ENCODE data around the gene CD248. TPM values are rescaled to one million over a fixed set of nuclear protein-coding genes. Genes with fewer than 3 reads are reported as not detected.
"Not testable (repeated sequence)": the region's sequence is repeated elsewhere in the genome, so short reads cannot be mapped to it uniquely, and the experiment has no call there.

Gene CD248
- total RNA-seq, 2 experiments from 2014 or later = 5.2 to 5.6 TPM

DNA sequence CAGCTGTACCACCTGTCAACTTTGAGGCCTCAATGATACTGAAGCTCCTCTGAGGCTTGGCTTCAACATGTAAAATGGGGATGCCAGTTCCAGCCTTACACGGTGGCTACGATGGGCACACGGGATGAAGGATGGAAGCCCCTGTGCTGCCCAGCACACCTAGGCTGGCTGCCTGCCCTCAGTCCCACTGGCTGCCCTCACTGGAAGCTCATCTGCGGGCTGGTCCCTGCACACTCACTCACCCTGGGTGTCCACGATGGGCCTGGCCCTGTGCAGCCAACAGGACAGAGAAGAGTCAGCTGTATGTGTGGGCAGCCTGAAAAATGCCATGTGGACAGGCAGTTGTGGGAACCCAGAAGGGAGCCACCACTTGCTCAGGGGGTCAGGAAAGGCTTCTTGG lies 30.1 kb downstream of the CD248 start:
- CTCF ChIA-PET = interaction anchor here (0.8 to 1.3 kb wide), 3 partner anchors 11 to 64 kb away, joined by 3 to 6 read pairs (median 3); no protein-coding TSS in a partner anchor
- POLR2A ChIA-PET = no interaction called here

- POLR2A ChIA-PET = interaction anchor here (0.6 kb wide), 1 partner anchor 1641 kb away, joined by 6 read pairs; no protein-coding TSS in a partner anchor
- CTCF ChIA-PET = interaction anchor here (0.8 to 1.8 kb wide), 7 partner anchors 15 to 63 kb away, joined by 3 to 6 read pairs (median 4); no protein-coding TSS in a partner anchor
Measured at GRCh38 chr11:66285250-66285947, 31.4 kb downstream of the CD248 start.

DNA sequence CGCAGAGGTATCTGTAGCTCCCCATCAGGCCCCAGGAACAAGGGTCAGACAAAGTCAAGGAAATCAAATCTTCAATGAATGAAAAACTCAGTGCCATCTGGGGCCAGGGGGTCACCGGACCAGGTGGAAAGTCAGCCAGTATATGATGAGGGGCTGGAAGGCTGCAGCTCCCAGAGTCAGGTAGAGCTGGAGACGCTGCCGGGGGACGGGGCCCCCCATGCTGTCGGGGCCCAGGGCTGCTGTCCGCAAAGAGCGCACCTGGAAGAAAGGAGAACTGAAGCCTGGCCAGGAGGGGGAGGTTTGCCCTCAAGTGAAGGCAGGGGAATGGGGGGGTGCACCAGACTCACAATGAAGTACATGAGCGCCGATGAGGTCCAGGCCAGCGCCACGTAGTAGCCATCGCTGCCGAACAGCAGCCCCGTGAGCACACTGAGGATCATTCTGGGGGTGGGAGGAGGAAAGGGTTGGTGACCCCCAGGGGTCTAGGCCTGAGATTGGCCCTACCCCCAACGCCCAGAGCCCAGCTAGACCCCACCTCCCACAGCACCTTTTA lies 32.2 kb downstream of the CD248 start:
- CTCF ChIA-PET = interaction anchor here (0.5 to 2.6 kb wide), 6 partner anchors 14 to 62 kb away, joined by 3 to 16 read pairs (median 4); no protein-coding TSS in a partner anchor
- POLR2A ChIA-PET = no interaction called here

DNA sequence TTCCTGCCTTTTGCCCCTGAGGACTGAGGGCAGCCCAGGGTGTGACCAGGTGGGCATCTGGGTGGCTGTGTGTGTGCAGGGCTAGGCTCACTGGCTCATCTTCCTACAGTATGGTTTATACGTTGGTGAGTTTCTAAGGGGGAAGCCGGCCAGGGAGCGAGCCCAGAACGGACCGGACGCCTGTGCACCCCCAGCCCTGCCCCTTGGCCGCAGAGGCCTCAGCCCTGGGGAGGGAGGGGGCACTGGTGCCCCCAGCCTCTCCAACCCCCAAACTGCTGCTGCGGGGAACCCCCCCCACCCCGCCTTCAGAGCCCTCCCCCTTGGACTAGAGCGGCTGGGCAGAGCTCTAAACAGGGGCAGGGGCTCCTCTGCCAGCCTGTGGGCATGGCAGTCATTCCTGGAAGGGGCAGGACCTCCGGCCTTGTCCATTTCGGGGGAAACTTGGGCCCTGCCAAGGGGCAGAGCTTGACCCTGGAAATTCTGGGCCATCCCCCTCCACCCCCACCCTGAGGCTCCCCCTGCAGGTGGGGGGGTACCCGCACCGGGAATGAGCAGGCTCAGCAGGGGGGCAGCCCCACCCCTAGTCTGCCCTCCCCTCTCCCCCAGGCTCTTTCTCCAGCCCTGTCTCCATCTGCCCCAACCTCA lies 33.3 kb downstream of the CD248 start:
- CTCF ChIA-PET = interaction anchor here (1.0 to 3.2 kb wide), 8 partner anchors 12 to 61 kb away, joined by 4 to 24 read pairs (median 4); no protein-coding TSS in a partner anchor
- POLR2A ChIA-PET = no interaction called here

GRCh38 chr11:66282468-66283455 lies 34.1 kb downstream of the CD248 start:
- POLR2A ChIA-PET = interaction anchor here (0.6 kb wide), 1 partner anchor 55 kb away, joined by 3 read pairs; no protein-coding TSS in a partner anchor
- CTCF ChIA-PET = interaction anchor here (0.6 to 3.2 kb wide), 19 partner anchors 9 to 423 kb away, joined by 3 to 24 read pairs (median 4); partner anchors contain the start of genes B4GAT1, RIN1 and TMEM151A

DNA sequence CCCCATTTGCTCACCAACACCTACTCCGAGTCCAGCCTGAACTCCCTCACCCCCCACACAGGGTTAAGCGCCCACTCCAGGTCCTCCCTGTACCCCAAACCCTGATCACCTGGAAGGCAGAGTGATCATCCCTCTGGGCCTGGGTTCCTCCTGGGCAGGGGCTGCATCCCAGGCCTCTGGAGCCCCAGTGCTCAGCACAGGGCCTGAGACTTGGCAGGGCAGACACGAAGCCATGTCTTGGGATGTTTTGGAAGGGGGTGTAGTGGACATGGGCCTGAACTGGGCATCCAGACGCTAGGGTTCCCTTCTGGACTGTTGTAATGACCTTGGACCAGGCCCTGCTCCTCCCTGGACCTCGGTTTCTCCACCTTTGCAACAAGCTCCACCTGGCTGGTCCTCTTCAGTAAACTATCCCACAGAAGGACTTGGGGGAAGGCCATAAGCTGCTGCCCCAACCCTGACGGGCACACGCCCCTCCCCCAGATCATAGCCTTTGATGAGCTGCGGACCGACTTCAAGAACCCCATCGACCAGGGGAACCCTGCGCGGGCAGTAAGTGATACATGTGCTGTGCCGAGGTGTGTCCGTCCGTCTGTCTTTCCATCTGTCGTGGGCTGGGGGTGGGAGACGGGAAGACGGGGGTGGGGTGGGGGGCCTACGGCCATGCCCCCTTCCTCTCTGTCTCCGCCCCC lies 34.9 kb downstream of the CD248 start:
- ChIA-PET CTCF (interaction anchor here (0.7 to 3.2 kb wide), 17 partner anchors 7 to 422 kb away, joined by 3 to 24 read pairs (median 4); partner anchors contain the start of genes B4GAT1, TMEM151A and YIF1A), POLR2A (interaction anchor here (0.6 to 1.1 kb wide), 2 partner anchors 10 to 54 kb away, joined by 3 read pairs; no protein-coding TSS in a partner anchor)

GRCh38 chr11:66281001-66281400 lies 35.8 kb downstream of the CD248 start:
- ChIA-PET CTCF (interaction anchor here (0.9 to 3.2 kb wide), 6 partner anchors 8 to 58 kb away, joined by 3 to 24 read pairs (median 4); partner anchors contain the start of gene YIF1A), POLR2A (interaction anchor here (0.5 to 1.1 kb wide), 4 partner anchors 9 to 1506 kb away, joined by 3 read pairs; no protein-coding TSS in a partner anchor)

GRCh38 chr11:66280428-66280827 lies 36.4 kb downstream of the CD248 start:
- CTCF ChIA-PET = interaction anchor here (0.9 to 3.2 kb wide), 5 partner anchors 9 to 57 kb away, joined by 3 to 24 read pairs (median 5); no protein-coding TSS in a partner anchor
- POLR2A ChIA-PET = interaction anchor here (1.0 to 1.3 kb wide), 3 partner anchors 8 to 31 kb away, joined by 3 to 6 read pairs (median 3); partner anchors contain the start of gene YIF1A

DNA sequence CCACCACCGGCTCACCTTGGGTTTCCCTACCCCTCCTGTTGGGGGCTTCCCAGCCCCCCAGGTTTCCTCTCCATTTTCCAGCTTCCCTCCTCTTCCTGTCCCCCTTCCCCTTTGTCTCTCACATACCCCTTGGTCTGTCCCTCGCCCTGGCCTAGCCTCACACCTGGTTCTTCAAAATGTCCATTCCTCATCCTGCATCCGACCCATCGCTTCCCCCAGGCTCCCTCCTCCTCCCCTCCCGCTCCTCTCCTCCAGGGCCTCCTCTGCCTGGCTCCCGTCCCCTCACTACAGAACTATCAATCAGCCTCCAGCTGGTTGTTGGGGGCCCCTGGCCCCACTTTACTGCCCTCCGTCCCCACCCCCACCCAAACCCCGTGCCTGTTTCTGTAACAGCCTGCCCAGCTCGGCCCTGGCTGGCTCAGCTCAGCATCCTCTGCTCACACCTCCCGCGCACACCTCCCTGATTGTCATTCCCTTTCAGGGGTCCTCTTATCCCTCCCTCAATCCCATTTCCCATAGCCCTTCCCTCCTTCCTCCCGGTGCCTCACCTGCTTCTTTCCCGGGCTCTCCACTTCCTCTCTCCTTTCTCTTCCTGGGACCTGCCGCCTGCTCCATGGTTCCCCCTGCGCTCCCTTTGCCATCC lies 37.6 kb downstream of the CD248 start:
- CTCF ChIA-PET = no interaction called here
- POLR2A ChIA-PET = interaction anchor here (0.7 to 1.3 kb wide), 3 partner anchors 9 to 12 kb away, joined by 3 to 6 read pairs (median 6); partner anchors contain the start of gene YIF1A

DNA sequence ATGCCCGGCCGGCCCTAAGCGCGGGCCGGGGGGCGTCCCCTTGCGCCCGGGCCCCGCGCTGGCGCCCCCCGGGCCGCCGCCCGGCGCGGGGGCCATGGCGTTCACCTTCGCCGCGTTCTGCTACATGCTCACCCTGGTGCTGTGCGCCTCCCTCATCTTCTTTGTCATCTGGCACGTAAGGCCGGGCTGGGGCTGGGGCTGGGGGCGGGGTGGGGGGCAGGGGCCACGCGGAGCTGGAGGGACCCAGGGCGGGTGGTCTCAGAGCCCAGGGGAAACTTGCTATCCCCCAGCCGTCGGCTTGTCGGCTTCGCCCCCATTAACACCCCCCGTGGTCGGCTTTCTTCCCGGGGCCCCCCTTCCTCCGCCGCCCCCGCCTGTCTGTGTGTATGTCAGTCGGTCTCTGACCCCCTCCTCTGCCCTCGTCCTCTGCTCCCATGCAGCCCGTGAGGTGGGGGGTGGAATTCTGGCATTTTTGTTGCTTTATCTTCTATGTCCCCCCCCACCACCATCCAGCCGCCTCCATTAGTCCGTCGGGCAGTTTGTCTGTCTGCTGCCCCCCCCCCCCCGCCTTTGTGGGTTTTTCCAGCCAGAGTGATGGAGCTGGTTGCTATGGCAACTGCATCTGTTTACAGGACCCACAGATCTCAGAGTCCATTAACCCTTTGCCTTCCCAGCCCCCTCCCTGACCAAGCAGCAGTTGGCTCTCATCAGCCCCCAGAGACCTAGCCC lies 38.3 kb downstream of the CD248 start:
- ChIA-PET POLR2A (interaction anchor here (1.0 kb wide), 1 partner anchor 10 kb away, joined by 3 read pairs; no protein-coding TSS in a partner anchor), CTCF (interaction anchor here (1.1 kb wide), 1 partner anchor 56 kb away, joined by 3 read pairs; no protein-coding TSS in a partner anchor)

GRCh38 chr11:66277471-66278362 lies 39.1 kb downstream of the CD248 start, which contains the start of gene CNIH2:
CNIH2 (plus strand) TSS chr11:66278175; CDS start chr11:66278457, 282 bp downstream.
- ChIA-PET POLR2A (no interaction called here), CTCF (interaction anchor here (1.1 kb wide), 1 partner anchor 55 kb away, joined by 3 read pairs; no protein-coding TSS in a partner anchor)

- POLR2A ChIA-PET, CTCF ChIA-PET: not testable (repeated sequence)
Measured at GRCh38 chr11:66277064-66277463, 39.8 kb downstream of the CD248 start.

DNA sequence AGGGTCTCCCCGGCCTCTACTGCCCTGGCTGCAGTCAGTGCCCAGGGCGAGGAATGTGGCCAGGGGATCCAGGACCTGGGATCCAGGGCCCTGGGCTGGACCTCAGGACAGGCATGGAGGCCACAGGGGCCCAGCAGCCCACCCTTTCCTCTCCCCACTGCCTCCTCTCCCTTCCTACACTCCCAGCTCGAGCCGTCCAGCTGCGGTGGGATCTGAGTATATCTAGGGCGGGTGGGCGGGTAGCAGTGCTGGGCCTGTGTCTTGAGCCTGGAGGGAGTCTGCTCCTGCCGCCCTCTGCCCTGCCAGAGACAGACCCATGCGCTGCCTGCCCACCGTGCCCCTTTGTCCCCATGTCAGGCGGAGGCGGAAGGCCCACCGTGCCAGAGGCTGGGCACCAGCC lies 40.2 kb downstream of the CD248 start:
- CTCF ChIA-PET, POLR2A ChIA-PET: not testable (repeated sequence)

DNA sequence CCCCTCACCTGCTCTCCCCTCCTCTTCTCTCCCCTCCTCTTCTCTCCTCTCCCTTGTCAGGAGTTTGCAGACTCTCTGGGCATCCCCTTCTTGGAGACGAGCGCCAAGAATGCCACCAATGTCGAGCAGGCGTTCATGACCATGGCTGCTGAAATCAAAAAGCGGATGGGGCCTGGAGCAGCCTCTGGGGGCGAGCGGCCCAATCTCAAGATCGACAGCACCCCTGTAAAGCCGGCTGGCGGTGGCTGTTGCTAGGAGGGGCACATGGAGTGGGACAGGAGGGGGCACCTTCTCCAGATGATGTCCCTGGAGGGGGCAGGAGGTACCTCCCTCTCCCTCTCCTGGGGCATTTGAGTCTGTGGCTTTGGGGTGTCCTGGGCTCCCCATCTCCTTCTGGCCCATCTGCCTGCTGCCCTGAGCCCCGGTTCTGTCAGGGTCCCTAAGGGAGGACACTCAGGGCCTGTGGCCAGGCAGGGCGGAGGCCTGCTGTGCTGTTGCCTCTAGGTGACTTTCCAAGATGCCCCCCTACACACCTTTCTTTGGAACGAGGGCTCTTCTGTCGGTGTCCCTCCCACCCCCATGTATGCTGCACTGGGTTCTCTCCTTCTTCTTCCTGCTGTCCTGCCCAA lies 40.7 kb downstream of the CD248 start:
- ChIA-PET CTCF (interaction anchor here (0.8 kb wide), 1 partner anchor 11 kb away, joined by 3 read pairs; no protein-coding TSS in a partner anchor), POLR2A (no interaction called here)

- CTCF ChIA-PET = interaction anchor here (0.8 kb wide), 1 partner anchor 11 kb away, joined by 3 read pairs; no protein-coding TSS in a partner anchor
- POLR2A ChIA-PET = no interaction called here
Measured at GRCh38 chr11:66275396-66275795, 41.4 kb downstream of the CD248 start.
